Spleen (tissue), 11 donors: ENCODE data around the gene ZFP57. TPM values are rescaled to one million over a fixed set of nuclear protein-coding genes. Genes with fewer than 3 reads are reported as not detected.

Source experiments
- DNase-seq: peaks from one replicate; pipeline ENCODE4 v3.0.0-alpha.2; 2020
- H3K27ac ChIP-seq, 8 donors: fragments of 200-600 bp; sonication (generic) in 7 of 8; 1 replicate in 4 of 8; 2 replicates in 4 of 8; pipeline versions ENCODE4 v1.5.0 to v1.8.0; 2016 to 2021; ENCODE audit warnings: inconsistent platforms in 4 of 8, mild to moderate bottlenecking in 4 of 8, moderate library complexity in 1 of 8
- H3K27me3 ChIP-seq, 7 donors: fragments of 200-600 bp; sonication (generic) in 6 of 7; replicated peaks in 1 of 7; 1 replicate in 4 of 7; 2 replicates in 3 of 7; pipeline versions ENCODE4 v1.5.0 to v1.8.0; 2016 to 2021; ENCODE audit warnings: inconsistent platforms in 3 of 7, mild to moderate bottlenecking in 1 of 7
- H3K36me3 ChIP-seq, 6 donors: fragments of 200-600 bp; sonication (generic) in 5 of 6; 1 replicate in 4 of 6; 2 replicates in 2 of 6; pipeline versions ENCODE4 v1.5.0 to v1.8.0; 2016 to 2021; ENCODE audit warnings: inconsistent platforms in 2 of 6
- H3K4me1 ChIP-seq, 6 donors: fragments of 200-600 bp; sonication (generic) in 5 of 6; 1 replicate in 3 of 6; 2 replicates in 3 of 6; pipeline versions ENCODE4 v1.5.0 to v1.8.0; 2016 to 2021; ENCODE audit warnings: inconsistent platforms in 3 of 6
- H3K4me3 ChIP-seq, 8 donors: fragments of 200-600 bp; sonication (generic) in 7 of 8; 1 replicate in 4 of 8; 2 replicates in 4 of 8; pipeline versions ENCODE4 v1.5.0 to v1.8.0; 2016 to 2021; ENCODE audit warnings: inconsistent platforms in 4 of 8, mild to moderate bottlenecking in 4 of 8, moderate library complexity in 2 of 8
- H3K9me3 ChIP-seq, 8 donors: fragments of 200-600 bp; sonication (generic) in 7 of 8; 1 replicate in 4 of 8; 2 replicates in 4 of 8; pipeline versions ENCODE4 v1.5.0 to v1.8.0; 2016 to 2021; ENCODE audit warnings: inconsistent platforms in 4 of 8
- CTCF ChIP-seq, 11 experiments: fragments of 200-600 bp in 7 of 11; fragments of 450-650 bp in 4 of 11; sonication (generic) in 4 of 11; IDR thresholded peaks in 8 of 11; conservative IDR thresholded peaks in 3 of 11; 1 replicate in 7 of 11; 2 replicates in 4 of 11; pipeline versions ENCODE4 v1.4.0 to v1.8.0; 2016 to 2021; ENCODE audit warnings: antibody characterized with exemption in 11 of 11, inconsistent platforms in 4 of 11, mild to moderate bottlenecking in 1 of 11
- POLR2A ChIP-seq, 3 donors: fragments of 450-650 bp; IDR thresholded peaks; one replicate each; pipeline ENCODE4 v1.5.1; 2017; ENCODE audit warnings: antibody characterized with exemption in 3 of 3, mild to moderate bottlenecking in 1 of 3
- POLR2AphosphoS5 ChIP-seq, 3 donors: sonication (generic); formaldehyde crosslinking; IDR thresholded peaks; one replicate each; pipeline ENCODE4 v1.5.1; 2017; ENCODE audit warnings: antibody characterized with exemption in 3 of 3
- WGBS, 5 donors: extraction: QIAGEN DNeasy Blood & Tissue Kit in 3 of 5; methylation state at CpG; one replicate each; pipeline versions ENCODE4 v1.1.5 to v1.1.7; 2013 to 2018; 5-methylcytosine and 5-hydroxymethylcytosine counted together
- intact Hi-C: fragments of 100-400 bp; cut with DNase I; formaldehyde crosslinking; loops from one replicate; pipeline ENCODE4 v1.15.0; 2023; ENCODE audit warnings: low total_unique reads
- polyA plus RNA-seq, 3 donors: library from polyadenylated mRNA; stranded (reverse); fragments of 200-250 nt; gene quantifications; one replicate each; pipeline ENCODE4 v1.2.1, GENCODE V29; 2013
- total RNA-seq, 7 donors: library from RNA; depleted of rRNA in 3 of 7; stranded (reverse); fragments of >200 nt in 3 of 7; fragmentation: NEBNext Ultra II Directional in 4 of 7; extraction: Animal tissue kit (Norgen Biotek cat#: 25700) in 4 of 7; gene quantifications; one replicate each; pipeline versions ENCODE4 v1.1.0 to v1.2.1, GENCODE V29; 2016 to 2021
- donor health status: healthy with polysubstance abuse.
- donor health status: DM: no; HTN: no; CAD: no; lungs with moderate emphysema.
- donor health status: DM: no; HTN: no; CAD: no.
- donor health status: Bipolar disorder and iron deficiency.
- donor health status: healthy.
- donor health status: DM: no; HTN: no; CAD: no.
- donor health status: DM: yes; HTN: yes; CAD: no.

ZFP57 gene
- total and polyA plus RNA-seq, 10 donors = 0.37 to 6.8 (median 1.7) TPM; not detected in 6

- DNase-seq = no peak
- Histone ChIP-seq H3K27ac (peak overlapping the region in 1 of 8 donors; percentile 38), H3K27me3 (no peaks in the 10 kb centered on the region), H3K4me1 (peaks cover 32 to 69% (median 44%) of the 10 kb centered on the region in 6 donors), H3K36me3 (peaks cover 3 to 54% (median 44%) of the 10 kb centered on the region in 6 donors), H3K9me3 (no peaks in the 10 kb centered on the region), H3K4me3 (peak overlapping the region in 1 of 8 donors; percentile 14)
- TF ChIP-seq POLR2A (IDR thresholded peaks at IDR 0.05) = no peak
- TF ChIP-seq POLR2AphosphoS5 (IDR thresholded peaks at IDR 0.05) = peak in 1 of 3 donors; percentile 70
- 83 to 94% (median 93%) methylated on average over 3 of the region's 3 CpGs for WGBS, 5 donors
- intact Hi-C loops = no loop called here
These were observed 47.4 kb upstream of the ZFP57 start for GRCh38 chr6:29728173-29728874.

DNA sequence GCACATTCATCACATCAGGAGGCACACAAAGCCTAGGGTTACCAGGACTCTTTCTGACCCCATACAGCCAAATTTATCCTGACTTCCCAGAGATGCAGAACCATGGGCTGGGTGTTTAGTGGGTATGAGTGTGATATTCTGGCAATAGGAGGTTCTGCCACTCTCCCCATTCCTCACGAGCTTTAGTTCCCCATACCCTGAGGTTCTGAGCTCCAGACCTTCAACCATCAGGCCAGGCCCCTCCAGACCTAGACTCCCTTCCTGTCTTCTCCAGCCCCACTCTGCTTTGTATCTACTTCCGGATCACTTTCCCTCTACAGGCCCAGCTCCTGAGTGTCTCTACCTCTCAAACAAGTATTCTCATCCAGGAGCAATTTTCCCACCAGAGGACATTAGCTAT is 46.7 kb upstream of the ZFP57 start:
- Histone ChIP-seq H3K9me3 (no peaks in the 10 kb centered on the region), H3K4me1 (peaks cover 32 to 69% (median 44%) of the 10 kb centered on the region in 6 donors), H3K27ac (peak overlapping the region in 1 of 8 donors; percentile 38), H3K4me3 (peak overlapping the region in 1 of 8 donors; percentile 14), H3K36me3 (peaks cover 3 to 54% (median 44%) of the 10 kb centered on the region in 6 donors), H3K27me3 (no peaks in the 10 kb centered on the region)
- intact Hi-C loops = no loop called here
- TF ChIP-seq CTCF (IDR thresholded peaks at IDR 0.05 in 8 of 11, conservative IDR thresholded peaks at IDR 0.05 in 3 of 11) (no peak), POLR2A (IDR thresholded peaks at IDR 0.05) (no peak), POLR2AphosphoS5 (IDR thresholded peaks at IDR 0.05) (peak in 1 of 3 donors; percentile 9)
- WGBS, 5 donors = 37 to 88% (median 73%) methylated on average over 2 of the region's 2 CpGs
- no peak for DNase-seq

GRCh38 chr6:29726571-29727194 is 45.7 kb upstream of the ZFP57 start:
- Histone ChIP-seq H3K36me3 (peaks cover 3 to 54% (median 44%) of the 10 kb centered on the region in 6 donors), H3K27me3 (no peaks in the 10 kb centered on the region), H3K4me1 (peaks cover 32 to 74% (median 50%) of the 10 kb centered on the region in 6 donors), H3K4me3 (peak overlapping the region in 6 of 8 donors; percentile 3 to 100 (median 99)), H3K27ac (peak overlapping the region in 1 of 8 donors; percentile 38), H3K9me3 (no peaks in the 10 kb centered on the region)
- TF ChIP-seq CTCF (IDR thresholded peaks at IDR 0.05 in 8 of 11, conservative IDR thresholded peaks at IDR 0.05 in 3 of 11) (no peak), POLR2AphosphoS5 (IDR thresholded peaks at IDR 0.05) (peak in 1 of 3 donors; percentile 45)
- DNase-seq = no peak
- intact Hi-C loops = no loop called here
- 90 to 94% (median 93%) methylated on average over 9 of the region's 9 CpGs for WGBS, 5 donors

DNA sequence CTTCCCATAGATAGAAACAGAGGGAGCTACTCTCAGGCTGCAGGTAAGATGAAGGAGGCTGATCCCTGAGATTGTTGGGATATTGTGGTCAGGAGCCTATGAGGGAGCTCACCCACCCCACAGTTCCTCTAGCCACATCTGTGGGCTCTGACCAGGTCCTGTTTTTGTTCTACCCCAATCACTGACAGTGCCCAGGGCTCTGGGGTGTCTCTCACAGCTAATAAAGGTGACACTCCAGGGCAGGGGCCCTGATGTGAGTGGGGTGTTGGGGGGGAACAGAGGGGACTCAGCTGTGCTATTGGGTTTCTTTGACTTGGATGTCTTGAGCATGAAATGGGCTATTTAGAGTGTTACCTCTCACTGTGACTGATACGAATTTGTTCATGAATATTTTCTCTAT is 45.0 kb upstream of the ZFP57 start:
- no peaks in the 10 kb centered on the region for H3K27me3 ChIP-seq
- H3K27ac ChIP-seq = peak overlapping the region in 4 of 8 donors; percentile 2 to 100 (median 98)
- peak overlapping the region; percentile 27 to 100 (median 97) for H3K4me3 ChIP-seq
- H3K36me3 ChIP-seq = peaks cover 3 to 54% (median 44%) of the 10 kb centered on the region in 6 donors
- TF ChIP-seq CTCF (IDR thresholded peaks at IDR 0.05 in 8 of 11, conservative IDR thresholded peaks at IDR 0.05 in 3 of 11) (no peak), POLR2A (IDR thresholded peaks at IDR 0.05) (no peak), POLR2AphosphoS5 (IDR thresholded peaks at IDR 0.05) (peak in 1 of 3 donors; percentile 40)
- 47 to 71% (median 63%) methylated on average over 1 of the region's 1 CpG for WGBS, 5 donors
- DNase-seq = no peak
- H3K9me3 ChIP-seq = no peaks in the 10 kb centered on the region
- peaks cover 32 to 81% (median 52%) of the 10 kb centered on the region in 6 donors for H3K4me1 ChIP-seq
- intact Hi-C loops = no loop called here
